Measurements from ENCODE around the gene CCDC195.

Gene CCDC195

DNA sequence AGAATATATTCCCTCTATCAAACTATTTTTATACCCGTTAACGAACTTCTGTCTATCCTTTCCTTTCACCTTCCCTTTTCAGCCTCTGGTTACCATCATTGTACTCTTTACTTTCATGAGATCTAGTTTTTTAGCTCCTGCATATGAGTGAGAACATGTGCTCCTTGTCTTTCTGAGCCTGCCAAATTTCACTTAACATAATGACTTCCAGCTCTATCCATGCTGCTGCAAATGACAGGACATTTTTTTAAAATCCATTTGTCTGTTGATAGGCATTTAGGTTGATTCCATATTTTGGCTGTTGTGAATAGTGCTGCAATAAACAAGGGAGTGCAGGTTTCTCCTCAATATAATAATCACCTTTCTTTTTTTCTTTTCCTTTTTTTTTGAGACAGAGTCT, 8.2 kb upstream of the CCDC195 start:
- H3K4me3 ChIP-seq (ENCODE audit: low read depth, low read length) = no peak overlapping the region
- TF ChIP-seq POLR2A (IDR thresholded peaks at IDR 0.05; ENCODE audit: extremely low read depth, insufficient read length) (no peak), MYC (IDR thresholded peaks at IDR 0.05; ENCODE audit: low read depth, low read length) (no peak)
- TF ChIP-seq, protein P1, sequence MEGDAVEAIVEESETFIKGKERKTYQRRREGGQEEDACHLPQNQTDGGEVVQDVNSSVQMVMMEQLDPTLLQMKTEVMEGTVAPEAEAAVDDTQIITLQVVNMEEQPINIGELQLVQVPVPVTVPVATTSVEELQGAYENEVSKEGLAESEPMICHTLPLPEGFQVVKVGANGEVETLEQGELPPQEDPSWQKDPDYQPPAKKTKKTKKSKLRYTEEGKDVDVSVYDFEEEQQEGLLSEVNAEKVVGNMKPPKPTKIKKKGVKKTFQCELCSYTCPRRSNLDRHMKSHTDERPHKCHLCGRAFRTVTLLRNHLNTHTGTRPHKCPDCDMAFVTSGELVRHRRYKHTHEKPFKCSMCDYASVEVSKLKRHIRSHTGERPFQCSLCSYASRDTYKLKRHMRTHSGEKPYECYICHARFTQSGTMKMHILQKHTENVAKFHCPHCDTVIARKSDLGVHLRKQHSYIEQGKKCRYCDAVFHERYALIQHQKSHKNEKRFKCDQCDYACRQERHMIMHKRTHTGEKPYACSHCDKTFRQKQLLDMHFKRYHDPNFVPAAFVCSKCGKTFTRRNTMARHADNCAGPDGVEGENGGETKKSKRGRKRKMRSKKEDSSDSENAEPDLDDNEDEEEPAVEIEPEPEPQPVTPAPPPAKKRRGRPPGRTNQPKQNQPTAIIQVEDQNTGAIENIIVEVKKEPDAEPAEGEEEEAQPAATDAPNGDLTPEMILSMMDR (IDR thresholded peaks at IDR 0.05; ENCODE audit: low read depth, low read length) = no peak
- TF ChIP-seq, protein P2, sequence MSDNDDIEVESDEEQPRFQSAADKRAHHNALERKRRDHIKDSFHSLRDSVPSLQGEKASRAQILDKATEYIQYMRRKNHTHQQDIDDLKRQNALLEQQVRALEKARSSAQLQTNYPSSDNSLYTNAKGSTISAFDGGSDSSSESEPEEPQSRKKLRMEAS (IDR thresholded peaks at IDR 0.05; ENCODE audit: low read depth, low read length) = no peak
- DNase-seq (ENCODE audit: low read depth) = no peak

DNA sequence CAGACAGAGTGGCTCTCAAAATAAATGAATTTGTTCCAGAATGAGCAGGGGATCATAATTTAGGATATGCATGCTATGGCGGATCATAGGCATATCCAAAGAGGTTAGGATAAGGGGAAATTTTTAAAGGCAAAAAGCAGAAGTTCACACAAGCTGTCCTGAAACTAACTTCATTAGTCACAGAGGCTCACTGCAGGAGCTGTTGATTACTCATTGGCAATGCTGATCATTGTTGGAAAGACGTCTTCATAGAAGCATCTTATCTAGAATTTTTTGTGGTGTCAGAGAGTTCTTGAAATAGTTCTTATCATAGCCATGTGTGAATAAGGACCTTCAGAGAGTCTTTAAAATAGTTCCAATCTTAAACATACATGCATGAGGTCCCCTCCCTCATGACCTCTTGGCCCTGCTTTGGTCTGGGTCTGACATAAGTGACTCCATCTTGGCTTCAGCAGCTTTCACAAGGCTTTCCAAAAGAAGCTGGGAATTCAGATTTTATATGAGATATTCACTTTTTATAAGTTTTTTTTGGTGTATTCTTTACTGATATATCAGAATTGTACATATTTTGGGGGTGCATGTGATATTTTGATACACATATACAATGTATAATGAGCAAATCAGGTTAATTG, 7.5 kb upstream of the CCDC195 start:
- TF ChIP-seq MYC (IDR thresholded peaks at IDR 0.05; ENCODE audit: low read depth, low read length) (no peak), POLR2A (IDR thresholded peaks at IDR 0.05; ENCODE audit: extremely low read depth, insufficient read length) (no peak)
- TF ChIP-seq, protein P1 (IDR thresholded peaks at IDR 0.05; ENCODE audit: low read depth, low read length) = no peak
- TF ChIP-seq, protein P2 (IDR thresholded peaks at IDR 0.05; ENCODE audit: low read depth, low read length) = no peak
- H3K4me3 ChIP-seq (ENCODE audit: low read depth, low read length) = no peak overlapping the region
- peak; percentile 44 for DNase-seq (ENCODE audit: low read depth)

DNA sequence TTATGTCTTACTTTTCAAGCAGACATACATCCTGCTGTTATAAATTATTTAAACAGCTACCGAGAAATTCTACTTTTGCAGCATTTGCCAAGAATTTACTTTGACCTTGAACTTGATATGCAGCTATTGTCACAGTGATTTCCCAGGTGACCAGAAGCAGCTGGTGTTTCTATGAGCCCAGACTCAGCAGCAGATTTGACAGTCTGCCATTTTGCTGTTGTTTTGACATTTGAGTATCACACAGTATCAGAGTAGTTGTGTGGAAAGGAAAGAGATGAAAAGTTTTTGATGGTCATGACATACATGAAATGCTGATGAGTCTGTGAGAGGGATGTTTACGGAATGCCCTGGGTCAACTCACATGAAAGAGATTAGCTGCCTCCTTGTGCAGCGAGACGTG, 6.6 kb upstream of the CCDC195 start:
- no peak for DNase-seq (ENCODE audit: low read depth)
- TF ChIP-seq, protein P1 (IDR thresholded peaks at IDR 0.05; ENCODE audit: low read depth, low read length) = no peak
- no peak for TF ChIP-seq POLR2A (IDR thresholded peaks at IDR 0.05; ENCODE audit: extremely low read depth, insufficient read length)
- TF ChIP-seq, protein P2 (IDR thresholded peaks at IDR 0.05; ENCODE audit: low read depth, low read length) = no peak
- no peak for TF ChIP-seq MYC (IDR thresholded peaks at IDR 0.05; ENCODE audit: low read depth, low read length)

DNA sequence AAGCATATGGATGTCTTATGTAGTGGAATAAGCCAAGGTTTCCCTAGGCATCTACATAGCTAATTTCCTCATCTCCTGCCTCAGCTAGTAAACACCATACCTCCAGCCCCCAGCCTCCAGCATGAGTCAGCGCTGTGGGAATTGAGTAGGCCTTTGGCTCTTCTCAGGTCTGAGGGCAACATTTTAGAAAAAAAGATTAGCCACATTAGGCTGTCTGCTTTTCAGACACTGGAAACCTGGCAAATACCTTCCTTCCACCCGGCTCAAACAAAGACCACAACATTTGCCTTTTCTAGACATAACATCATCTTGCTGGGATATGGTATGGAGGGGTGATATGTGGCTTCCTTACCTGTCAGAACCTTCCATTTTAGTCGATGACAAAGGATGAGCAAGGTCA, 6.1 kb upstream of the CCDC195 start:
- TF ChIP-seq, protein P2 (IDR thresholded peaks at IDR 0.05; ENCODE audit: low read depth, low read length) = no peak
- peak; percentile 13 for DNase-seq (ENCODE audit: low read depth)
- no peak overlapping the region for H3K4me3 ChIP-seq (ENCODE audit: low read depth, low read length)

More for the DNA sequence above, 6.6 kb upstream of the CCDC195 start:
- H3K4me3 ChIP-seq (ENCODE audit: low read depth, low read length) = no peak overlapping the region

DNA sequence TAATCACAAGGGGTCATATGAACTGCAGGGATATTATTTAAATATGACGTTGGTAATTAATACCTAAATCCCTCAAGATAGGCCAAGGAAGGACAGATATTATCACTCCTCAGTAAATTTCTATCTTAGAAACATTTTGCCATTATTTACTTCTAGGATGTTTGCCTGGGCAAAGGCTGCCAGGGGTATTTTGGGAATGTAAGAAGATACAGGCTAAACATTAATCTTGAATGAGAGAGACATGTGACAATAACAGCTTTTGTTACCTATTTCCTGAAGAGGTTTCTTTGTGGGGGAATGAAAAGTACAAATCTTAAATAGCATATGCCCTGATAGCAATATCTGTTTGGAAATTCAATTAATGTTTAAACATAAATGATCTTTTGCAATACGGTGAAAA, 756 bp upstream of the CCDC195 start:
- no peak for DNase-seq (ENCODE audit: low read depth)
- TF ChIP-seq, protein P1 (IDR thresholded peaks at IDR 0.05; ENCODE audit: low read depth, low read length) = no peak
- TF ChIP-seq MYC (IDR thresholded peaks at IDR 0.05; ENCODE audit: low read depth, low read length) (no peak), POLR2A (IDR thresholded peaks at IDR 0.05; ENCODE audit: extremely low read depth, insufficient read length) (no peak)
- TF ChIP-seq, protein P2 (IDR thresholded peaks at IDR 0.05; ENCODE audit: low read depth, low read length) = no peak
- no peak overlapping the region for H3K4me3 ChIP-seq (ENCODE audit: low read depth, low read length)

DNA sequence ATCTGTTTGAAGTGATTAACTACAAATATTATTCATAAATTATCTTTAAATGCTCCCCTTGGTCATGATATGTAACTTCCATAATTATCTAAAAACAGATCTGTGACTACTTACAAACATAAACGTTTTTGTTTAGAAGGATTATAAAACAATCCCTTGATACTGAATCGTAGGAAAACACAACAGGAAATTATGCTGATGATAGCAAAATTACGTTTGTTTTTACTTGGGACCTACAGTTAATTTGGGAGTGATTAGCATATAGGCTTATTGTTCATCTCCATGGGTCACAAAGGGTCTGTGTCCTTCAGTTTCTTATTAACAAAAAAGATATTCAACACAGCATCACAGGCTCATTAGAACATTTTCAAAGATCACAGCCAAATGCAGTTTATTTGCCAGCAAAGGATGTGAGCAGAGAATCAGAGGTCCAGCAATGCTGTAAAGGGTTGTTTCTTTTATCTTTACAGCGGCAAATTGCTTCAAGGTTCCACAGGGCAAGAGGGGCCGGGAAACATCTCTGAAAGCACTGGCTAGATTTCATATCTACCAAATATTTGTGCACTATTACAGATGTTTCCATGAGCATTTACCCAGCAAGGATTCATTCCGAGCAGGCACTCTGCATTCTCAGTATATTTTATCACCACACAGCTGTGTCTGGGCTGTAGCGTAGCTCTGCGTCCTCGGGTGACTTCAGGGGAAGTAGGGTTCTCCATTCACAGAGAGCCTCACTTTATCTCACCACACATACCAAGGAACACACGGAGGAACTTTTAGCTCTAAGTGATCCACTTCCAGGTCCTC, 4.1 kb downstream of the CCDC195 start:
- DNase-seq (ENCODE audit: low read depth) = no peak
- TF ChIP-seq, protein P2 (IDR thresholded peaks at IDR 0.05; ENCODE audit: low read depth, low read length) = no peak
- TF ChIP-seq, protein P1 (IDR thresholded peaks at IDR 0.05; ENCODE audit: low read depth, low read length) = no peak
- TF ChIP-seq MYC (IDR thresholded peaks at IDR 0.05; ENCODE audit: low read depth, low read length) = no peak
- TF ChIP-seq POLR2A (IDR thresholded peaks at IDR 0.05; ENCODE audit: extremely low read depth, insufficient read length) = no peak
- no peak overlapping the region for H3K4me3 ChIP-seq (ENCODE audit: low read depth, low read length)

All from NB4 (cell line).